GM12878 (cell line): Measurements from ENCODE around the gene TXNRD3. TPM values are rescaled to one million over a fixed set of nuclear protein-coding genes. Genes with fewer than 3 reads are reported as not detected.

Source experiments
- ATAC-seq: fragments of 200-7000 bp; cut with Tn5 transposase; 3 replicates; pipeline ENCODE4 v1.9.1; 2020; ENCODE audit warnings: mild to moderate bottlenecking, moderate library complexity
- BruUV-seq: library from RNA; stranded (reverse); fragments of 400-500 nt; replicated peaks from 2 replicates; lab custom pipeline; 2021; lab: Mats Ljungman, UMichigan
- CTCF ChIA-PET: fragments of 300-600 bp; sonication (Branson Sonifier 250); formaldehyde crosslinking; extraction: SDS; loops from one replicate; lab custom pipeline; 2021; ENCODE audit warnings: inconsistent platforms; lab: Yijun Ruan, JAX
- POLR2A ChIA-PET: fragments of 350-600 bp; formaldehyde crosslinking; extraction: SDS; loops from one replicate; lab custom pipeline; 2021; ENCODE audit warnings: inconsistent platforms; lab: Charles Lee
- RAD21 ChIA-PET: fragments of 300-600 bp; sonication (Branson Sonifier 250); formaldehyde crosslinking; loops from one replicate; lab custom pipeline; 2023; ENCODE audit warnings: antibody characterized with exemption; ENCODE audit not compliant: unreplicated experiment; lab: Charles Lee
- SMC1A ChIA-PET: fragments of 300-600 bp; sonication (Branson Sonifier 250); formaldehyde crosslinking; loops from one replicate; lab custom pipeline; 2023; ENCODE audit not compliant: unreplicated experiment, uncharacterized antibody; lab: Charles Lee
- DNase-seq: peaks from one replicate; pipeline ENCODE4 v3.0.0-alpha.2; 2011; ENCODE audit warnings: low read depth, low spot score
- FAIRE-seq: peaks from 3 replicates; lab custom pipeline; 2011; peaks lifted over from hg19 to GRCh38; lab: Jason Lieb, UNC
- H2AFZ ChIP-seq: 2 replicates; pipeline ENCODE4 v1.6.0; 2011; ENCODE audit warnings: low read depth, low read length, control low read depth; ENCODE audit not compliant: control insufficient read depth
- H3K27ac ChIP-seq: 2 replicates; pipeline ENCODE4 v1.5.1; 2011; ENCODE audit warnings: control low read depth; ENCODE audit not compliant: control insufficient read depth, insufficient read depth
- H3K27me3 ChIP-seq, 2 experiments: replicated peaks in 1 of 2; 2 replicates each; pipeline versions ENCODE4 v1.6.0 to v1.6.1; 2011; ENCODE audit warnings: low read length in 1 of 2; ENCODE audit not compliant: control insufficient read depth in 2 of 2, insufficient read depth in 2 of 2
- H3K36me3 ChIP-seq, 2 experiments: 2 replicates each; pipeline ENCODE4 v1.5.1; 2011; ENCODE audit warnings: low read length in 1 of 2; ENCODE audit not compliant: control insufficient read depth in 2 of 2, insufficient read depth in 2 of 2
- H3K4me1 ChIP-seq: 2 replicates; pipeline ENCODE4 v1.6.1; 2011; ENCODE audit warnings: mild to moderate bottlenecking, low read length, moderate library complexity, mixed read lengths; ENCODE audit not compliant: control insufficient read depth, insufficient read depth
- H3K4me2 ChIP-seq: 2 replicates; pipeline ENCODE4 v1.6.0; 2011; ENCODE audit warnings: control low read depth; ENCODE audit not compliant: control insufficient read depth, insufficient read depth
- H3K4me3 ChIP-seq: fragments of 200-600 bp; sonication (generic); 2 replicates; pipeline ENCODE4 v1.5.1; 2016
- H3K79me2 ChIP-seq: 2 replicates; pipeline ENCODE4 v1.6.0; 2011; ENCODE audit warnings: low read length; ENCODE audit not compliant: control insufficient read depth, insufficient read depth
- H3K9ac ChIP-seq: 2 replicates; pipeline ENCODE4 v1.8.0; 2011; ENCODE audit warnings: low read length, control low read depth, mixed read lengths; ENCODE audit not compliant: control insufficient read depth, insufficient read depth
- H3K9me3 ChIP-seq: replicated peaks from 3 replicates; pipeline ENCODE4 v1.5.1; 2011; ENCODE audit warnings: mild to moderate bottlenecking, low read length; ENCODE audit not compliant: control insufficient read depth, insufficient read depth
- H4K20me1 ChIP-seq: 2 replicates; pipeline ENCODE4 v1.6.0; 2011; ENCODE audit not compliant: control insufficient read depth, insufficient read depth
- BCL11A ChIP-seq: IDR thresholded peaks from 2 replicates; pipeline ENCODE4 v1.6.1; 2011; ENCODE audit warnings: low read depth, low read length
- ETV6 ChIP-seq, 2 experiments: fragments of 450-650 bp in 1 of 2; IDR thresholded peaks in 1 of 2; conservative IDR thresholded peaks in 1 of 2; 2 replicates each; pipeline ENCODE4 v1.6.1; 2014; ENCODE audit warnings: antibody characterized with exemption in 1 of 2, borderline replicate concordance in 1 of 2, low read depth in 1 of 2, mild to moderate bottlenecking in 1 of 2, moderate library complexity in 1 of 2
- EZH2 ChIP-seq: IDR thresholded peaks from 2 replicates; pipeline ENCODE4 v1.6.1; 2012; ENCODE audit warnings: low read depth, mild to moderate bottlenecking, control low read depth, inconsistent platforms, low read length, borderline replicate concordance; ENCODE audit not compliant: control insufficient read depth
- FOXM1 ChIP-seq: IDR thresholded peaks from 2 replicates; pipeline ENCODE4 v1.6.1; 2012; ENCODE audit warnings: low read depth, mild to moderate bottlenecking, inconsistent platforms, low read length, moderate library complexity
- HDGF ChIP-seq: fragments of 450-650 bp; IDR thresholded peaks from 2 replicates; pipeline ENCODE4 v1.6.1; 2016; ENCODE audit warnings: antibody characterized with exemption
- IKZF1 ChIP-seq: fragments of 450-650 bp; conservative IDR thresholded peaks from 2 replicates; pipeline ENCODE4 v1.6.1; 2017; ENCODE audit warnings: antibody characterized with exemption, mild to moderate bottlenecking
- JUNB ChIP-seq: IDR thresholded peaks from 2 replicates; pipeline ENCODE4 v1.6.1; 2016; ENCODE audit warnings: antibody characterized with exemption, mild to moderate bottlenecking
- JUND ChIP-seq: IDR thresholded peaks from 2 replicates; pipeline ENCODE4 v1.6.1; 2012; ENCODE audit warnings: low read depth, mild to moderate bottlenecking, low read length, improper control_type of control experiment, moderate library complexity
- MEF2A ChIP-seq: IDR thresholded peaks from 2 replicates; pipeline ENCODE4 v1.6.1; 2011; ENCODE audit warnings: low read depth, mild to moderate bottlenecking, low read length, moderate library complexity; ENCODE audit not compliant: insufficient read depth
- NFIC ChIP-seq: IDR thresholded peaks from 2 replicates; pipeline ENCODE4 v1.6.1; 2012; ENCODE audit warnings: low read depth, mild to moderate bottlenecking, inconsistent platforms, low read length, moderate library complexity
- NR2F1 ChIP-seq: fragments of 450-650 bp; conservative IDR thresholded peaks from 2 replicates; pipeline ENCODE4 v1.6.1; 2017; ENCODE audit warnings: mild to moderate bottlenecking
- STAT1 ChIP-seq: fragments of 450-650 bp; conservative IDR thresholded peaks from 2 replicates; pipeline ENCODE4 v1.6.1; 2014; ENCODE audit warnings: antibody characterized with exemption, mild to moderate bottlenecking
- ZNF207 ChIP-seq: fragments of 450-650 bp; IDR thresholded peaks from 2 replicates; pipeline ENCODE4 v1.6.1; 2014; ENCODE audit warnings: antibody characterized with exemption, mild to moderate bottlenecking, borderline replicate concordance
- ZSCAN29 ChIP-seq: fragments of 450-650 bp; IDR thresholded peaks from 2 replicates; pipeline ENCODE4 v1.6.1; 2017; ENCODE audit warnings: mild to moderate bottlenecking, moderate library complexity
- WGBS: methylation state at CpG from one replicate; pipeline ENCODE4 v1.1.6; 2016; ENCODE audit warnings: low lambda C conversion rate; ENCODE audit not compliant: insufficient replicate concordance, insufficient coverage; ENCODE audit errors: missing lambda C conversion rate; 5-methylcytosine and 5-hydroxymethylcytosine counted together
- in situ Hi-C: fragments of 300-500 bp; cut with MboI; formaldehyde crosslinking; loops from 9 replicates; pipeline ENCODE4 v1.14.3; 2018; ENCODE audit warnings: mixed read lengths
- intact Hi-C: fragments of 100-400 bp; cut with micrococcal nuclease; formaldehyde crosslinking; loops from one replicate; pipeline ENCODE4 v1.14.2; 2022; ENCODE audit not compliant: unreplicated experiment
- polyA plus RNA-seq, 11 experiments: library from polyadenylated mRNA; depleted of rRNA in 4 of 11; unstranded in 6 of 11; stranded (reverse) in 5 of 11; fragments of >200 nt; fragmentation: Nextera tagmentation in 4 of 11; fragmentation: Illumina TruSeq in 1 of 11; extraction: Ambion mirVana in 4 of 11; extraction: Trizol in 1 of 11; gene quantifications; 1 replicate in 1 of 11; 2 replicates in 10 of 11; pipeline versions ENCODE4 v1.2.1 to v1.2.3, GENCODE V29; 2011 to 2016; ENCODE audit warnings: inconsistent platforms in 2 of 11, missing spikeins in 2 of 11, low read depth in 1 of 11
- total RNA-seq, 4 experiments: library from RNA; depleted of rRNA in 3 of 4; stranded (reverse); fragments of >200 nt in 3 of 4; fragmentation: Illumina TruSeq in 1 of 4; extraction: Trizol in 1 of 4; gene quantifications; 2 replicates each; pipeline versions ENCODE4 v1.2.1 to v1.2.3, GENCODE V29; 2013 to 2021
- TF ChIP-seq, protein P1 (sequence below): fragments of 450-650 bp; formaldehyde crosslinking; IDR thresholded peaks from 2 replicates; pipeline ENCODE4 v1.5.0; 2022; ENCODE audit warnings: mild to moderate bottlenecking, missing genetic modification characterization
- TF ChIP-seq, protein P2 (sequence below): fragments of 450-650 bp; IDR thresholded peaks from 2 replicates; pipeline ENCODE4 v1.6.1; 2018; ENCODE audit warnings: borderline replicate concordance, mild to moderate bottlenecking; ENCODE audit not compliant: partially characterized antibody

The TXNRD3 gene
- total and polyA plus RNA-seq, 10 of the 15 experiments (the other 5 are each of a cell fraction or from before 2014, with no cell fraction given) = not detected

DNA sequence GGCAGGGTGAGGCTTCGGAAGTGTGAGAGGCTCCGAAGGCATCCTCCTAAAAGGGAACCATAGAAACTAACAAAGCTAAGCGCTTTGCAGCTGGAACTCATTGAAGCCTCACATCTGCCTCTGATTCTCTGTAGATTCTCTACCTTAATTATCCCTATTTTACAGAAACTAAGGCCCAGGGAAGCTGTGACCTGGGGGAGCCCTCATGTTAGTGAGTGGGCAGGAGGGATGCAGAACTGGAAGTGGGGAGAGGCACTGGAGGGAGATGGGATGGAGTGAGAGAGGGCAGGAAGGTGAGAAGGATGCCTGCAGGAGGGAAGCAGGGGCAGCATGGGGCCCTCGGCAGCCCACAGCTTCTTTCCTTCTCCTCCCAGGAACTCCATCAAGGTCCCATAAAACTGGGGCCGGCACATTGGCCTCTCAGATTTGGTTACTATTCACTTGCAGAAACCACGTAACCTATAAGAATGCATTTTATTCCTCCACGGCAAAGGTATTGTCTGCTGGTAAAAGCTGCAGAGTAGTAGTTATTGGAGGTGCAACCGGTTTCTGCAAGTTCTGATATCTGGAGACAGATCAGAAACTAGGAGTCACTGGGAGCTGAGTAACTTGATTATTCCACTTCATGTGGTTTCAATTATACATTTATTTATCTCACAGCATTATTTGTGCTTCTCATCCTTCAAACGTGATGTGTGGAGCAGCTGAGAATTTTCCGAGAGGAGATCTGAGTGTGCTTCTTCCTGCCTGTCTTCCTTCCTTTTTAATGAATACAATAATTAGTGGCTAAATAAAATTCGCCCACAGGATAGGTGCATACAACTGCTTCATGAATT lies 25.1 kb upstream of the TXNRD3 start:
- Histone ChIP-seq H4K20me1 (no peaks in the 10 kb centered on the region), H3K9ac (no peak overlapping the region), H3K4me3 (no peak overlapping the region), H3K27me3 (peaks cover 0 to 2% of the 10 kb centered on the region in 2 experiments; a peak in 2 of 4 replicates), H3K36me3 (no peaks in the 10 kb centered on the region), H3K9me3 (no peaks in the 10 kb centered on the region), H2AFZ (no peak overlapping the region), H3K4me2 (no peak overlapping the region), H3K4me1 (0 out of 2 replicates have a peak, but pooled peaks cover 3% of the 10 kb centered on the region), H3K27ac (no peak overlapping the region), H3K79me2 (no peaks in the 10 kb centered on the region)
- in situ Hi-C loops = loop anchor here (5.0 kb wide), 1 partner anchor 777 kb away; no protein-coding TSS in a partner anchor
- WGBS = 35% methylated on average over 11 of the region's 11 CpGs
- ATAC-seq (no peak), FAIRE-seq (no peak), DNase-seq (no peak)
- no TSS peak for BruUV-seq
- ChIA-PET SMC1A (interaction anchor here (0.6 to 1.1 kb wide), 5 partner anchors 24 to 868 kb away, joined by 3 to 4 read pairs (median 3); no protein-coding TSS in a partner anchor), CTCF (interaction anchor here (0.7 to 4.4 kb wide), 16 partner anchors 9 to 918 kb away, joined by 3 to 28 read pairs (median 4); partner anchors contain the start of gene MCM2), POLR2A (no interaction called here), RAD21 (interaction anchor here (1.2 to 2.5 kb wide), 5 partner anchors 776 to 868 kb away, joined by 3 to 19 read pairs (median 4); no protein-coding TSS in a partner anchor)
- intact Hi-C loops = loop anchor here (1.0 kb wide), 3 partner anchors 302 to 864 kb away; no protein-coding TSS in a partner anchor
- TF ChIP-seq JUNB (no peak), HDGF (no peak), IKZF1 (no peak), FOXM1 (no peak), MEF2A (no peak), NFIC (no peak), ZNF207 (no peak), JUND (no peak), ZSCAN29 (no peak), STAT1 (no peak), EZH2 (no peak), ETV6 (conservative IDR thresholded peaks at IDR 0.05 in 1 of 2, IDR thresholded peaks at IDR 0.05 in 1 of 2; ENCODE audit: borderline replicate concordance in 1 of 2, low read depth in 1 of 2) (no peak), NR2F1 (no peak), BCL11A (no peak)
- TF ChIP-seq, protein P1, sequence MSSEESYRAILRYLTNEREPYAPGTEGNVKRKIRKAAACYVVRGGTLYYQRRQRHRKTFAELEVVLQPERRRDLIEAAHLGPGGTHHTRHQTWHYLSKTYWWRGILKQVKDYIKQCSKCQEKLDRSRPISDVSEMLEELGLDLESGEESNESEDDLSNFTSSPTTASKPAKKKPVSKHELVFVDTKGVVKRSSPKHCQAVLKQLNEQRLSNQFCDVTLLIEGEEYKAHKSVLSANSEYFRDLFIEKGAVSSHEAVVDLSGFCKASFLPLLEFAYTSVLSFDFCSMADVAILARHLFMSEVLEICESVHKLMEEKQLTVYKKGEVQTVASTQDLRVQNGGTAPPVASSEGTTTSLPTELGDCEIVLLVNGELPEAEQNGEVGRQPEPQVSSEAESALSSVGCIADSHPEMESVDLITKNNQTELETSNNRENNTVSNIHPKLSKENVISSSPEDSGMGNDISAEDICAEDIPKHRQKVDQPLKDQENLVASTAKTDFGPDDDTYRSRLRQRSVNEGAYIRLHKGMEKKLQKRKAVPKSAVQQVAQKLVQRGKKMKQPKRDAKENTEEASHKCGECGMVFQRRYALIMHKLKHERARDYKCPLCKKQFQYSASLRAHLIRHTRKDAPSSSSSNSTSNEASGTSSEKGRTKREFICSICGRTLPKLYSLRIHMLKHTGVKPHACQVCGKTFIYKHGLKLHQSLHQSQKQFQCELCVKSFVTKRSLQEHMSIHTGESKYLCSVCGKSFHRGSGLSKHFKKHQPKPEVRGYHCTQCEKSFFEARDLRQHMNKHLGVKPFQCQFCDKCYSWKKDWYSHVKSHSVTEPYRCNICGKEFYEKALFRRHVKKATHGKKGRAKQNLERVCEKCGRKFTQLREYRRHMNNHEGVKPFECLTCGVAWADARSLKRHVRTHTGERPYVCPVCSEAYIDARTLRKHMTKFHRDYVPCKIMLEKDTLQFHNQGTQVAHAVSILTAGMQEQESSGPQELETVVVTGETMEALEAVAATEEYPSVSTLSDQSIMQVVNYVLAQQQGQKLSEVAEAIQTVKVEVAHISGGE (CRISPR knock-in tag) = no peak
- TF ChIP-seq, protein P2, sequence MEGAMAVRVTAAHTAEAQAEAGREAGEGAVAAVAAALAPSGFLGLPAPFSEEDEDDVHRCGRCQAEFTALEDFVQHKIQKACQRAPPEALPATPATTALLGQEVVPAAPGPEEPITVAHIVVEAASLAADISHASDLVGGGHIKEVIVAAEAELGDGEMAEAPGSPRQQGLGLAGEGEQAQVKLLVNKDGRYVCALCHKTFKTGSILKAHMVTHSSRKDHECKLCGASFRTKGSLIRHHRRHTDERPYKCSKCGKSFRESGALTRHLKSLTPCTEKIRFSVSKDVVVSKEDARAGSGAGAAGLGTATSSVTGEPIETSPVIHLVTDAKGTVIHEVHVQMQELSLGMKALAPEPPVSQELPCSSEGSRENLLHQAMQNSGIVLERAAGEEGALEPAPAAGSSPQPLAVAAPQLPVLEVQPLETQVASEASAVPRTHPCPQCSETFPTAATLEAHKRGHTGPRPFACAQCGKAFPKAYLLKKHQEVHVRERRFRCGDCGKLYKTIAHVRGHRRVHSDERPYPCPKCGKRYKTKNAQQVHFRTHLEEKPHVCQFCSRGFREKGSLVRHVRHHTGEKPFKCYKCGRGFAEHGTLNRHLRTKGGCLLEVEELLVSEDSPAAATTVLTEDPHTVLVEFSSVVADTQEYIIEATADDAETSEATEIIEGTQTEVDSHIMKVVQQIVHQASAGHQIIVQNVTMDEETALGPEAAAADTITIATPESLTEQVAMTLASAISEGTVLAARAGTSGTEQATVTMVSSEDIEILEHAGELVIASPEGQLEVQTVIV = no peak
